Measurements from ENCODE around the gene OR6M1. TPM values are rescaled to one million over a fixed set of nuclear protein-coding genes. Genes with fewer than 3 reads are reported as not detected.

OR6M1 gene
- polyA plus RNA-seq, 1 donor, result not detected

DNA sequence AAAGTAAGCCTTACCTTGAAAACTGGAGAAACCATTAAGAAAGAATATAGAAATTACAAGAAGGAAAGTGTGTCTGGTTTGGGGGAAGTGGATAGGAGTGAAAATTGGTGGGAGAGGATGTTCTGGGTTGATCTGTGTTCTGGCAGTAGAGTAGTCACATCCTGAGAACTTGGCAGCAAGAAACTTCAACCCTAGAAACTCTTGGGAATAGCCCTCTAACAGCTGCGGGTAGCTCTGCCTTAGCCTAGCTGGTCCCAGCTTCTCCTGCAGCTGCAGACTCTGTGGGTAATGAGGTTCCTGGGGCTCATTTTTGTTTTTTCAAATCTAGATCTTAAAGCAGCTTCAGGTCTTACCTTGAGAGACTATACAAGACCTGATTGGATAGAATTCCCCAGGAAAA, 27.6 kb downstream of the OR6M1 start:
- H3K4me1 ChIP-seq (ENCODE audit: control insufficient read depth, insufficient read depth, low read length), result no peaks in the 10 kb centered on the region
- WGBS (ENCODE audit: insufficient coverage, low lambda C conversion rate), result no CpG with 5 or more reads among the region's 1 CpG
- DNase-seq, result no peak
- no peaks in the 10 kb centered on the region for H3K27me3 ChIP-seq (ENCODE audit: control insufficient read depth, insufficient read depth, low read length)
- no peaks in the 10 kb centered on the region for H3K9me3 ChIP-seq (ENCODE audit: control insufficient read depth, low read depth, low read length)
- no peak overlapping the region for H3K4me3 ChIP-seq (ENCODE audit: low read length)
- no peak overlapping the region for H3K27ac ChIP-seq (ENCODE audit: low read length)
- H3K36me3 ChIP-seq (ENCODE audit: control insufficient read depth, insufficient read depth, low read length), result no peaks in the 10 kb centered on the region

DNA sequence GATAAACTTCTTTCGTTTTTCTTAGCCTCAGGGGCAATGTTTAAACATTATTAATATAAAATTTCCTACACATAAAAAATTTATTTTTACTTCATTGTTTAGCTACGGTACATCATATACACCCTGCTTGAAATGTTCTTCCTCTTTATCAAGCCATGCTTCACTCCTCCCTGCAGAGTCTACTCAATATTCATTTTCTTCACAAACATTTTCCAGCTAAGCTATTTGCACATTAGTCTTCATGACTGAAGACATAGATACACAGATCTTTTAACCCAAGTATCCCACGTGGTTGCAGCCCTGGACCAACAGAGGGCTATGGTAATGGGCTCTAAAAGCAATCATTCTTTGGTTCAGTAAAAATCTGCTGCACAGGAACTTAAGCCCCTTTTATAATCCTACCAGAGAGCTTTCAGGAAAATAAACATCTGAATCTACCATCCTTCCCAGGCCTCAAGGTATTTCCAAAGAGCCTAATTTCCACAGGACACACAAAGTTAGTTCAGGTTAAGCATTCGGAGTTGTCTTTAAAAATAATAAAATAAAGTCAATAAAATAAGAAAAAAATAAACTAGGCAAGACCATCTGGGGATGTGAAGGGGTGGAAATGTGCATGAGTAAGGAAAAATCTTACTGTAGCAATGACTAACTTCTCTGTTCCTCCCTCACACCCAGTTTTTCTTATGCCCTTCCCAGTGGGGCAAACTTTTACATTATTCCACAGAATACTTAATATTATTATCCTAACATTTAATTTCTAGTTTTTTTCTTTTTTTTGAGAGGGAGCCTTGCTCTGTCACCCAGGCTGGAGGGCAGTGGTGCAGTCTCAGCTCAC, 30.2 kb downstream of the OR6M1 start:
- Histone ChIP-seq H3K4me1 (ENCODE audit: control insufficient read depth, insufficient read depth, low read length) (no peaks in the 10 kb centered on the region), H3K27ac (ENCODE audit: low read length) (no peak overlapping the region), H3K4me3 (ENCODE audit: low read length) (no peak overlapping the region), H3K27me3 (ENCODE audit: control insufficient read depth, insufficient read depth, low read length) (no peaks in the 10 kb centered on the region), H3K9me3 (ENCODE audit: control insufficient read depth, low read depth, low read length) (no peaks in the 10 kb centered on the region), H3K36me3 (ENCODE audit: control insufficient read depth, insufficient read depth, low read length) (no peaks in the 10 kb centered on the region)
- no peak for DNase-seq
- WGBS (ENCODE audit: insufficient coverage, low lambda C conversion rate), result 75% methylated on average over 3 of the region's 4 CpGs

DNA sequence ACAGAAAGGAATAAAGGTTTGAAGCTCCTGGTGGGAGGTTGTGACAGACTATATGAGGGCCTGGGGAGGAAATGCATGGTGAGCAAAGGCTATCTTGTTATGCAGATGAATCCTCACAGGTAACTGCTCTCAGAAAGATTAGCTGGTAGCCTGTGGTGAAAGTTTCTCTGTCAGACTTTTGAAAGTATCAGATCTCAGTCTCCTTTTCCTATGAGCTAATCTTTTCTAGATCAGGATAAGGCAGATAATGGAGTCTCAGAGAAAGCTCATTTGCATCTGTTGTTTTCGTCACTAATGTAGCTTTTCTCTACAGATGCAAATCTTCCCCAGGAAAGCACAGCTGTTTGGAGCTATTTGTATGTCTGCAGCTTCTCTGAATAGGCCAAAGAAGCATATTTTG, 30.9 kb downstream of the OR6M1 start:
- no CpG with 5 or more reads among the region's 1 CpG for WGBS (ENCODE audit: insufficient coverage, low lambda C conversion rate)
- Histone ChIP-seq H3K27ac (ENCODE audit: low read length) (no peak overlapping the region), H3K9me3 (ENCODE audit: control insufficient read depth, low read depth, low read length) (no peaks in the 10 kb centered on the region), H3K36me3 (ENCODE audit: control insufficient read depth, insufficient read depth, low read length) (no peaks in the 10 kb centered on the region), H3K27me3 (ENCODE audit: control insufficient read depth, insufficient read depth, low read length) (no peaks in the 10 kb centered on the region), H3K4me3 (ENCODE audit: low read length) (no peak overlapping the region), H3K4me1 (ENCODE audit: control insufficient read depth, insufficient read depth, low read length) (no peaks in the 10 kb centered on the region)
- DNase-seq, result no peak

DNA sequence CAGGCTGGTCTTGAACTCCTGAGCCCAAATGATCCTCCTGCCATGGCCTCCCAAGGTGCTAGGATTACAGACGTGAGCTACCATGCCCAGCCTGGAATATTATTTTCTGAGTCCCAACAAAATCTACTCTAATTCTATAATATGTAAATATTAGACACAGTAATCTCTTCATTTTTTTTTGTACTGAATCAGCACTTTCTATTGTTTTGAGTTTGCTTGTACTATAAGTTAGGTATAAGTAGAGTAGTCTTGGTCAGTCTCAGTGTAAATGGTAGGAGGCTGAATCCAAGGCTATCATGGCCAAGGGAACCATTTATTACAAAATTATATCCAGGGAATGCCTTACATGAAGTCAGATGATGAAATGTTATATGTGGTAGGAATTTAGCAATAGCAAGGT, 32.2 kb downstream of the OR6M1 start:
- no peaks in the 10 kb centered on the region for H3K36me3 ChIP-seq (ENCODE audit: control insufficient read depth, insufficient read depth, low read length)
- WGBS (ENCODE audit: insufficient coverage, low lambda C conversion rate), result 100% methylated on average over 1 of the region's 1 CpG
- no peak for DNase-seq
- H3K27ac ChIP-seq (ENCODE audit: low read length), result no peak overlapping the region
- H3K9me3 ChIP-seq (ENCODE audit: control insufficient read depth, low read depth, low read length), result no peaks in the 10 kb centered on the region
- no peak overlapping the region for H3K4me3 ChIP-seq (ENCODE audit: low read length)
- no peaks in the 10 kb centered on the region for H3K27me3 ChIP-seq (ENCODE audit: control insufficient read depth, insufficient read depth, low read length)
- no peaks in the 10 kb centered on the region for H3K4me1 ChIP-seq (ENCODE audit: control insufficient read depth, insufficient read depth, low read length)

GRCh38 chr11:123773026-123773425, 33.1 kb downstream of the OR6M1 start:
- WGBS (ENCODE audit: insufficient coverage, low lambda C conversion rate), result no CpG with 5 or more reads among the region's 2 CpGs
- H3K27ac ChIP-seq (ENCODE audit: low read length), result no peak overlapping the region
- H3K4me3 ChIP-seq (ENCODE audit: low read length), result no peak overlapping the region
- H3K36me3 ChIP-seq (ENCODE audit: control insufficient read depth, insufficient read depth, low read length), result no peaks in the 10 kb centered on the region
- H3K27me3 ChIP-seq (ENCODE audit: control insufficient read depth, insufficient read depth, low read length), result no peaks in the 10 kb centered on the region
- no peak for DNase-seq
- H3K9me3 ChIP-seq (ENCODE audit: control insufficient read depth, low read depth, low read length), result no peaks in the 10 kb centered on the region
- H3K4me1 ChIP-seq (ENCODE audit: control insufficient read depth, insufficient read depth, low read length), result no peaks in the 10 kb centered on the region

GRCh38 chr11:123771664-123772063, 34.5 kb downstream of the OR6M1 start:
- no peaks in the 10 kb centered on the region for H3K9me3 ChIP-seq (ENCODE audit: control insufficient read depth, low read depth, low read length)
- H3K27ac ChIP-seq (ENCODE audit: low read length), result no peak overlapping the region
- H3K36me3 ChIP-seq (ENCODE audit: control insufficient read depth, insufficient read depth, low read length), result no peaks in the 10 kb centered on the region
- no CpG with 5 or more reads among the region's 3 CpGs for WGBS (ENCODE audit: insufficient coverage, low lambda C conversion rate)
- no peak for DNase-seq
- no peak overlapping the region for H3K4me3 ChIP-seq (ENCODE audit: low read length)
- H3K27me3 ChIP-seq (ENCODE audit: control insufficient read depth, insufficient read depth, low read length), result no peaks in the 10 kb centered on the region
- no peaks in the 10 kb centered on the region for H3K4me1 ChIP-seq (ENCODE audit: control insufficient read depth, insufficient read depth, low read length)

- Histone ChIP-seq H3K27ac (ENCODE audit: low read length) (no peak overlapping the region), H3K27me3 (ENCODE audit: control insufficient read depth, insufficient read depth, low read length) (no peaks in the 10 kb centered on the region), H3K36me3 (ENCODE audit: control insufficient read depth, insufficient read depth, low read length) (no peaks in the 10 kb centered on the region), H3K4me1 (ENCODE audit: control insufficient read depth, insufficient read depth, low read length) (no peaks in the 10 kb centered on the region), H3K4me3 (ENCODE audit: low read length) (no peak overlapping the region), H3K9me3 (ENCODE audit: control insufficient read depth, low read depth, low read length) (no peaks in the 10 kb centered on the region)
- DNase-seq, result no peak
Observed at GRCh38 chr11:123770712-123771111, 35.4 kb downstream of the OR6M1 start.

- H3K4me3 ChIP-seq (ENCODE audit: low read length), result no peak overlapping the region
- H3K27ac ChIP-seq (ENCODE audit: low read length), result no peak overlapping the region
- no peaks in the 10 kb centered on the region for H3K9me3 ChIP-seq (ENCODE audit: control insufficient read depth, low read depth, low read length)
- DNase-seq, result no peak
- H3K36me3 ChIP-seq (ENCODE audit: control insufficient read depth, insufficient read depth, low read length), result no peaks in the 10 kb centered on the region
- WGBS (ENCODE audit: insufficient coverage, low lambda C conversion rate), result 50% methylated on average over 1 of the region's 1 CpG
- no peaks in the 10 kb centered on the region for H3K4me1 ChIP-seq (ENCODE audit: control insufficient read depth, insufficient read depth, low read length)
- no peaks in the 10 kb centered on the region for H3K27me3 ChIP-seq (ENCODE audit: control insufficient read depth, insufficient read depth, low read length)
Observed at GRCh38 chr11:123765601-123766000, 40.5 kb downstream of the OR6M1 start.

- no peak overlapping the region for H3K27ac ChIP-seq (ENCODE audit: low read length)
- DNase-seq, result no peak
- peaks cover 3% of the 10 kb centered on the region for H3K27me3 ChIP-seq (ENCODE audit: control insufficient read depth, insufficient read depth, low read length)
- no peaks in the 10 kb centered on the region for H3K36me3 ChIP-seq (ENCODE audit: control insufficient read depth, insufficient read depth, low read length)
- H3K4me3 ChIP-seq (ENCODE audit: low read length), result no peak overlapping the region
- H3K9me3 ChIP-seq (ENCODE audit: control insufficient read depth, low read depth, low read length), result no peaks in the 10 kb centered on the region
- H3K4me1 ChIP-seq (ENCODE audit: control insufficient read depth, insufficient read depth, low read length), result no peaks in the 10 kb centered on the region
Observed at GRCh38 chr11:123762422-123762821, 43.7 kb downstream of the OR6M1 start.

DNA sequence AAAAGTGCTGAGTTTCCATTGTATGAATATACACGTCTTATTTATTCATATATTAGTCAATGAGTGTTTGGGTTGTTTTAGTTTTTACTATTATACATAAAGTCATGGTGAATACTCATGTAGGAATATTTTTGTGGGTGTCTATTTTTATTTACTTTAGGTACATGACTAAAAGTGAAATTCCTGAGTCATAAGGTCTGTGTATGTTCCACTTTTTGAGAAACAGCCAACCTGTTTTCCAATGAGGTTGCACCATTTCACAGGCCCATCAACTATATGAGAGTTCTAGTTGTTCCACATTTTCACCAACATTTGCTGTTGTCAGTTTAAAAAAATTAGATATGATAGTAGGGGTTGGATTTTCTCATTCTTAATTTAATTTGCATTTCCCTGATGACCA, 45.3 kb downstream of the OR6M1 start:
- Histone ChIP-seq H3K27ac (ENCODE audit: low read length) (no peak overlapping the region), H3K27me3 (ENCODE audit: control insufficient read depth, insufficient read depth, low read length) (peaks cover 3% of the 10 kb centered on the region), H3K36me3 (ENCODE audit: control insufficient read depth, insufficient read depth, low read length) (no peaks in the 10 kb centered on the region), H3K9me3 (ENCODE audit: control insufficient read depth, low read depth, low read length) (no peaks in the 10 kb centered on the region), H3K4me1 (ENCODE audit: control insufficient read depth, insufficient read depth, low read length) (no peaks in the 10 kb centered on the region), H3K4me3 (ENCODE audit: low read length) (no peak overlapping the region)
- no CpG with 5 or more reads among the region's 1 CpG for WGBS (ENCODE audit: insufficient coverage, low lambda C conversion rate)
- DNase-seq, result no peak

DNA sequence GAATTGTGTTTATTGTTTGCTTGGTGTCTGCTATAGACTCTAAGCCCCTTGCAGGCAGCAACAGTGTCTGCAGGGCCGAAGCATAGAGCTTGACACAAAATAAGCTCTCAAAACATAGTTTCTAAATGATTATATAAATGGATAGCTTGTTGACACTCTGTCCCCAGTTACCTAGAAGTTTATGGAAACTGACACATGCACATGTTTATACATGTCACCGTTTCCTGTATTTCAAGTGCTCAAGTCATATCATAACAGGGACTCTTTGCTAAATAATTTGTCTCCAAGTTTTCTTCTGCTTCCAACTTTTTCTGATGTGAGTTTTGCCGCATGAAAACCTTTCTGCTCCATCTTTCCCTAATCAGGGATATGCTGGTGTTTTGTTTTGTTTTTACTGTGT, 48.2 kb downstream of the OR6M1 start:
- no peak overlapping the region for H3K4me3 ChIP-seq (ENCODE audit: low read length)
- 100% methylated on average over 1 of the region's 3 CpGs for WGBS (ENCODE audit: insufficient coverage, low lambda C conversion rate)
- H3K27me3 ChIP-seq (ENCODE audit: control insufficient read depth, insufficient read depth, low read length), result peaks cover 3% of the 10 kb centered on the region
- H3K9me3 ChIP-seq (ENCODE audit: control insufficient read depth, low read depth, low read length), result no peaks in the 10 kb centered on the region
- H3K4me1 ChIP-seq (ENCODE audit: control insufficient read depth, insufficient read depth, low read length), result no peaks in the 10 kb centered on the region
- H3K27ac ChIP-seq (ENCODE audit: low read length), result no peak overlapping the region
- no peaks in the 10 kb centered on the region for H3K36me3 ChIP-seq (ENCODE audit: control insufficient read depth, insufficient read depth, low read length)
- DNase-seq, result no peak

All from large intestine (tissue), 3 donors.